HG02970 (cell line): ENCODE measurements around the gene SCARF1.

Source experiments
- ATAC-seq: cut with Tn5 transposase; IDR thresholded peaks from one replicate; pipeline ENCODE4 v1.9.1; 2021; ENCODE audit warnings: mild to moderate bottlenecking, moderate library complexity, moderate number of reproducible peaks; ENCODE audit not compliant: unreplicated experiment, low FRiP score

Gene SCARF1

DNA sequence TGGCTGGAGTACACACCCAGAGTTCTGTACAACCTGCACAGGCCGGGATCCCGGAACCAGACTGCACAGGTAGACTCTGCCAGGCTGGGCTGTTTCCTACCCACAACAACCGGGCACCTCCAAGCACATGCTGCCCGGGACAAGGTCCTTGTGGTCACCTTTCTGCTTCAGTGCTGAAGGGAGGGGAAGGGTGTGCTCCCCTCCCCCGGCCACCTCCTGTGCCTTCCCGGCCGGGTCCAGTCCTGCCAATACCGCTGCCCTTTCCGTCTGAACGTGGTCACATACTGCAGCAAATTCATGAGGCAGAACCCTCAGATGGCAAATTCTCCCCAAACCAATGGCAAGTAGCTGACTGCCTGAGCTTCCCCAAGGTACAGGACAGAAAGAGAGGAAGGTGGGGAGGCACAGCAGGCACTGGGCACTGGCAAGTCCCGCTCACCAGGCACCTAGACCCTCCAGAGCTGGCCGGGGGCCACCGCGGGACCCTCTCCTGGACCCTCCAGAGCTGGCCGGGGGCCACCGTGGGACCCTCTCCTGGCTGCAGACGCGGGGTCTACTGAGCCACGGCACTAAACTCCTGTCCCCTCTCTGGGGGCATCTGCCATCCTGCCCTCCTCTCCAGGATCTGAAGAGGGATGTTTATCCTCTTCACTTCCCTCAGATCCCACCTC, 39.7 kb downstream of the SCARF1 start:
- ATAC-seq: no peak

DNA sequence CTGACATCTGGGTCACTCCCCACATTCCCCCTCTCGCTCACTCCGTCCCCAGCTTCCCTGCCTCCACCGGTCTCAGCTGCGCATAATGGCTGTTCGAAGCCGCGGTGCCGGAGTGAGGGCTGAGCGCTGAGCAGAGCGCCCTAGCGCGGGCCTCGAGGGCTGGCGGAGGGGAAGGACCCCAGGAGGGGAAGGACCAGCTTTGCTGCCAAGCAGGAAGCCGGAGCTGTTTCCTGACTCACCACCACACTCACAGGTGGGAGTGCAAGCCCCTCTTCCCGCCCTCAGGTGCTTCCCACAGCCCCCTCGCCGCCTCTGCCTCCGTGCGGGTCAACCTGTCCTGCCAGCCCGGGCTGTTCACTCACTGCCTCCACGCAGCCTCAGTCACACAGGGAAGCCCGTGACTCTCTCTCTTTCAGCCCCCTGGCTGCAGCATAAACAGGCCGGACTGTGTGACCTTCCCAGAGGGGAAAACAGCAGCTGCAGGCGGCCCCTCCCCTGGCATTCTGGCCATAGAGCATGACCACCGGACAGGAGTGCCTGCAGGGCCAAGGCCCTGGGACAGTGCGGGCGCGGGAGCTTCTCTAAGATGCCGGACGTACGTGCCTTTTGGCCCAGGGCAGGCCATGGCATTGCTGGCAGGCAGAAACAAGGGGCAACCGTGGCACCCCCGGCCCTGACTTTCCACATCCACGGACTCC, 40.6 kb downstream of the SCARF1 start:
- no peak for ATAC-seq

DNA sequence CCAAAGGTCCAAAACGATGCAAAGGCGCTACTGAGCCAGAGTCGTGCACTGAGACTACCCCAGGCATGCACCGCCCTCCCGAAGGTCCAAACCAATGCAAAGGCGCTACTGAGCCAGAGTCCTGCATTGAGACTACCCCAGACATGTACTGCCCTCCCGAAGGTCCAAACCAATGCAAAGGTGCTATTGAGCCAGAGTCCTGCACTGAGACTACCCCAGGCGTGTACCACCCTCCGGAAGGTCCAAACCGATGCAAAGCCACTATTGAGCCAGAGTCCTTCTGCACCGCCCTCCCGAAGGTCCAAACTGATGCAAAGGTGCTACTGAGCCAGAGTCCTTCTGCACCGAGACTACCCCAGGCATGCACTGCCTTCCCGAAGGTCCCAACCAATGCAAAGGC, 44.0 kb downstream of the SCARF1 start:
- ATAC-seq: no peak

DNA sequence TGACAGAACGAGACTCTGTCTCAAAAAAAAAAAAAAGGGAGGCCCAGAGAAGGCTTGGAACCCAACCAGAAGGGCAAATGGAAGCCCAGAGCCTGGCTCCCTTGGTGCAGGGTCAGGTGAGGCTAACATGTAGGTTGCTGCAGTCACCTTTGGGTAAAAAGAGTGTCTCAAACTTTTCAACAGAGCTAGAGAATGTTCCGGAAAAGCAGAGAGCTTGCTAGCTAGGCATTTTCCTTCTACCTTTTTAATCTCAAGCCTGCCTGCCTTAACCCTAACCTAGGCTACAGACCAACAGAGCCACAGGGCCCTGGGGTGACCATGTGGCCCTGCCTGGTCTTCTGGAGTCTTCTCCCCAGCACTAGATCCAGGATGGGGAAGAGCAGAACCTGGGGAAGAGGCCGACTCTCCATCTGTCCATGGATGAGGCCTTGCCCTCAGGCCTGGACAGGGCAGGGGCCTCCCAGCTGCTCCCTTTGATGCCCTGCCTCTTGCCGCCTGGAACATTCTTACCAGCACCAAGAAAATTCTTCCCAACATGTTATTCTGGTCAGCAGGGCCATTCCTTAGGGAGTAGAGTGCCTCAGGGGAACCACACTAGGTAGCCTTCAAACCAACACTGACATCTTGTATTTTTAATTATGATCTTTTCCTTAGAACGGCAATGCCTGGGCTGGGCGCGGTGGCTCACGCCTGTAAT, 47.0 kb downstream of the SCARF1 start:
- no peak for ATAC-seq

DNA sequence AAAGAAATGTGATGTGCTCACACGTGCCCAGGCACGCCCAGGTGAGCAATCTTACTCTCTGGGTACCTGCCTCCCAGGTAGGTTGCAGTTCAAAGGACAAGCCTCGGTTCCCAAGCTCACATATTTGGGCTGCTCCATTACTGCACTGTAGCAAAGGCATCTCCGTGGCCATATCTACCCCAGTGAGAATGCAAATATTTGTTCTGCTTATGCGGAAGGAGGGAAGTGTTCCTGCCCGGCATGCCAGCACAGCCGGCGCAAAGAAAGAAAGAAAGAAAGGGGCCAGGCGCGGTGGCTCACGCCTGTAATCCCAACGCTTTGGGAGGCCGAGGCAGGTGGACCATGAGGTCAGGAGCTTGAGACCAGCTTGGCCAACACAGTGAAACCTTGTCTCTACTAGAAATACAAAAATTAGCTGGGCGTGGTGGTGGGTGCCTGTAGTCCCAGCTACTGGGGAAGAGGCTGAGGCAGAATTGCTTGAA, 47.6 kb downstream of the SCARF1 start:
- no peak for ATAC-seq

DNA sequence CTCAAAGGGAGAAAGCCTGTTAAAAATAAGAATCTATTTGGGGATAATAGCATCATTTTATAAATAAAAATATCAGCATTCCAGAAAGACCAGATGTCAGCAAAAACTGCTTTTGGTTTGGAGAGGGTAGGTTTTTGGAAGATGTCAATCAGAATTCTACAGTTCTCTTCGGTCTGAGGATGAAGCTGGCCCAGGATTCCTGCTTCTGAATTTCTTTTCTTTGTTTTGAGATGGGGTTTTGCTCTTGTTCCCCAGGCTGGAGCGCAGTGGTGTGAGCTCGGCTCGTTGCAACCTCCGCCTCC, 52.0 kb downstream of the SCARF1 start:
- ATAC-seq: no peak

DNA sequence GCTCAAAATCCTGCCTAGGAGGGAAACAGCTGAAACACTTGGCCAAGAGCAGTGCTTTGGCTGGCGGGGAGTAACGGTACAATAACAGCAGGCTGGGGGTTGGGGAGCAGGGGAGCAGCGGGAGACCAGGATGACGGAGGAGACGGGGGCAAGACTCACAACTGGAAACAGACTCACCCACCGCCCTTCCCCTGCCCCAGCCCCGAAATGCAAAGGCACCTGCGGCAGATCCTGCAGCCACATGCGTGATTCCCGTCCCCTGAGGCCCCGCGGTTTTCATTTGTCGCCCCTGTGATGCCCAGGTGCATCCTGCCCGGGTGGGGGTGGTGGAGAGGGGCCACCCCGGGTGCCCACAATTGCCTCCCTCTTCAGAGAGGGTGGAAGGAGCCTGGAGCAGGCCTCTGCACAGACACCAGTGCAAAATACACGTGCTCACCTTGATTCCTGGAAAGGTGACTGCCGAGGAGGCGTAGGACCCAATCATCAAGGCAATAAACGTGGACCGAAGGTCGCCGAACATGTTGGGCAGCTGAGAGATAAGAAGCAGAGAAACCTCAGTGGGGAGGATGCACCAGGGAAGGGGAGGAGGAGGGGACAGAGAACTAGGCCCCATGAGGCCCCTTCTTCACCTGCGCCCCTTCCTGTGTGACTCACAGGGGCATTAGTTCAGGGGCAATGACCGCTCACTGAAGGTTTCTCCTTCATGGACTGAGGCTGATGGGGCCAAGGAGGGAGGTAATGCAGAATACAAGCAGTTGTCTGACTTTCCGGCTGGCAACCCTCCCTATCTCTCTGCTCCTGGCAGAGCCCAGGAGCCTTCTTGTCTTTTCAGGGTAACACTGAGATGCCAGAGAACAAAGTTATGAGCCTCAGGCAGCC, 52.5 kb downstream of the SCARF1 start:
- ATAC-seq: peak; percentile 67

DNA sequence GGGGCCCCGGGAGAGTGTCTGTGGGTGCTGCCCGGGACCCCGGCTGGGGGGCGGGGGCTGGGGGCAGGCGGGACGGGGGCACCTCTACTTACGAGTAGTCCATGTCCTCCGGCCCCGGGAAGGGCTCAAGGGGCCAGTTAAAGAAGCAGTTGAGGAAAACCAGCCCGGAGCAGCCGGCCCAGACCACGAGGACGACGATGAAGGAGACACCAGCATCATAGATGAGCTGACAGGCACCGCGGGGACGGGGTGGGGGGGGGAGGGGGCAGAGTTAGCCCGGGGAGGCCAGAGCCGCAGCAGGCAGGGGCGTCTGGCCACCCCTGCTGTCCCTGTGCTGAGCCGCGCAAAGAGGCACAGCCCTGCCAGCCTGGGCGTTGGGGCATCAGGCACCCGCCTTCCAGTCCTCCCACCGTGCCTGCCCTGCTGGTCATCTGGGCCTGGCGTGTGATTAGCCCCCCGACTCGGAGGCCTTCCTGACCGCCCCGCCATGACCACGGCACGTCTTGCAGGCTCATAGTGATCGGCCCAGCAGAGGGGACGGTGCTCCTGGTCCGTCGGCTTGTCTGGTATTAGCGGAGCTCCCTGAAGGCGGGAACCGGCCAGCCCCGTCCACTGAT, 54.0 kb downstream of the SCARF1 start:
- no peak for ATAC-seq

DNA sequence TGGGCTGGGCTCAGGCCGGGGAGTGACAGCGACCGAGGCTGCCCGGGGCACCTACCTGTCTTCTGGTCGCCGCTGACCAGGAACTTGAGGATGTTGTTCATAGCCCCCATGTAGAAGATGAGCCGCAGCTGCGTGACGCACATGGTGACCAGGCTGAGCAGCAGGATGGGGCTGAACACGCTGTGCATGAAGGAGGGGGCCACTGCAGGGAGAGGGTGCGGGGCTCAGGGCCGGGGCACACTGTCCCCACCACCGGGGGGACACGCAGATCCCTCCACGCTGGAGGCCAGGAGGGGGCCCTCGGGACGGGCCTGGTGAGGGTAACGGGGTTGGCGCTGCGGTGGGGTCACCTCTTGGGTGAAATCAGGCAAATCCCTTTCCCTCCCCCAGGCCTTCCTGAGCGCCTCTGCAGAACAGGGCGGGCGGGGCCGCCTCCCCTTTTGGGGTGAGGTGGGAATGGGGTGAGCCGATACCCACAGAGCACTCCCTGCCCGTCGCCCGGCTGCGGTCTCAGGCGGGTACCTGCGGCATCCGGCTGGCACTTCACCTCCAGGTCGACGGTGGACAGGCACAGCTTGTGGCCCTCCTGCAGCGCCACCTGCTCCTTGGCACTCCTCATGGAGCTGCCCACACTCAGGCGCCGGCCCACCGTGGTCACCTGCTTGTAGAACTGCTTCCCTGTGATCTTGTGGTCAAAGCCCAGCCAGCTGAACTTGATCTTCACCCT, 54.6 kb downstream of the SCARF1 start:
- ATAC-seq: no peak

DNA sequence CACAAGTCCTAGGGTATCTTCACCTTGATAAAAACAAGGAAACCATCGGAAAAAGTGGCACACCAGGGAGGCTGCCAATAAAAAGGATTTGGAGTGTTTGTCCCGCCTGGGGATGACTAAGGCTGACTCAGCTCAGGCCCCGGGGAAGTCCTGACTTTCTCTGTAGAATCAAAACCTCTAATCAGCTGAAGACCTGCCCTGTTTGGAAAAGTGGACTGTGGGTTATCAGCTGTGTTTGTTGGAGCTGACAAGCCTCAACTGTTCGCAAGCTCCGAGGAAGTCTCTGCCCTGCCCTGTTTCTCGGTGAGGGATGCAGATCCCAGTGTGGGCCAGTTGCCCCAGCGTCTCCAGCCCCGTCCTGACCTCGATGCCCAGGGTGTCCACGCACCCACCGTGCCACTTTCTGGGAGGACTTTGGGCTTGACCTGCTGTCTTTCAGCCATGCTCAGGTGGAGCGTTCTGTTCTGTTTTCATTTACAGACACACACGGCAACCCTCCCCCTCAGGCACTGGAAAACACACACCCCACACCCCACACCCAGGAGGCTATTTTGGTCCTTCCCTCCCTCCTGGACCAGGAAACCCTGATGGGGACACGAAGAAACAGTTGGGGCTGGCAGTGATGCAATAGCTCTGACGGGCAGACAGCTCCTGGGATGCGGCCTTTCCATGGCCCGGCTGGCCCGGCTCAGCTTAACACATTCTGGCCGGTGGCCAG, 55.3 kb downstream of the SCARF1 start:
- ATAC-seq: no peak

DNA sequence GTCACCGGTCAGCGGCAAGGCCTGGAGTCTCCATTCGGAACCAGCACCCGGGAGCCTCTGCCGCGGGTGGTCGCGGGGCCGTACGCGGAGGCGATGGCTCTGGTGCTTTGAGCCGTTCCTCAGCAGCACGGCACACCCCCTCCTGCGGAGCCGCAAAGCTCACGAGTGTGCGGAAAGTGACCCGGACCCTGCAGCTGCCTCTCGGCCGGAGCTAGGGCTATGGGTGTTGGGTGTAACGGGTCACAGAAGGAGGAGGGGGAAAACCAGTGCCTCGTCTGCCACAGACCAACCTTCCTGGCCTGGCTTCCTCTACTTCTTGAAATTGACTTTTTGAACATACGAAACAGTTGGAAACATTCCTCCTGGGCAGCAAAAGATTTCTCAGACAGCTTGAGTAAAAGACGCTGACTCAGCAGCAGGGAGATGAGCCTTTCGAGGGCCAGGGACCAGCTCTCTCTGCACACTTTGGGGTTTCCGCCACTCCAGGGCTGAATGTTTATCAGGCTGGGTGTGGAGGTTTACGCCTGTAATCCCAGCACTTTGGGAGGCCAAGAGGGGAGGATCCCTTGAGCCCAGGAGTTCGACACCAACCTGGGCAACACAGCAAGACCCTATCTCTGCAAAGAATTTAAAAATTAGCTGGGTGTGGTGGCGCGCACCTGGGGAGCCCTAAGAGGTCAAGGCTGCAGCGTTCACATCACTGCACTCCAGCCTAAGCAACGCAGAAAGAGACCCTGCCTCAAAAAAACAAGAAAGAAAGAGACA, 56.5 kb downstream of the SCARF1 start:
- no peak for ATAC-seq

DNA sequence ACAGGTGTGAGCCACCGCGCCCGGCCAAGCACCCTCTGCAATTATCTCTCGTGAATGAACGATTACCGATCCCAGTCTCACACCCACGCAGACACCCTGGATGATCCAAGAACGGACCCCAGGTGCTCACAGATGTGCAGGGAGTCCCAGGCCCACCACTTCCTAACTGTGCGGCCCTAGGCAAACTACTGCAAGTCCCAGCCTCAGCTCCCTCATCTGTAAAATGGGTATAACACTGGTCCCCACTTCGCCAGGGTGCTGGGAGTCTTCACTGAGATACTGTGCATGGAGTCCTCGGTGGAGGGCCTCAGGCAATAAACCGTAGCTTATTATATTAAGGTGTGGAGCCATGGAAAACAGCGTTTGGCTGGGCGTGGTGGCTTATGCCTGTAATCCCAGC, 61.4 kb downstream of the SCARF1 start:
- ATAC-seq: no peak
